GM20000 (cell line): ENCODE results near the gene HAGHL.

Experiments used
- DNase-seq: peaks from one replicate; pipeline ENCODE4 v3.0.0; 2012; ENCODE audit warnings: low spot score
- CTCF ChIP-seq: IDR thresholded peaks from 2 replicates; pipeline ENCODE4 v1.5.1; 2012; ENCODE audit warnings: mild to moderate bottlenecking, control low read depth; ENCODE audit errors: extremely low read depth, missing control alignments

Gene HAGHL

DNA sequence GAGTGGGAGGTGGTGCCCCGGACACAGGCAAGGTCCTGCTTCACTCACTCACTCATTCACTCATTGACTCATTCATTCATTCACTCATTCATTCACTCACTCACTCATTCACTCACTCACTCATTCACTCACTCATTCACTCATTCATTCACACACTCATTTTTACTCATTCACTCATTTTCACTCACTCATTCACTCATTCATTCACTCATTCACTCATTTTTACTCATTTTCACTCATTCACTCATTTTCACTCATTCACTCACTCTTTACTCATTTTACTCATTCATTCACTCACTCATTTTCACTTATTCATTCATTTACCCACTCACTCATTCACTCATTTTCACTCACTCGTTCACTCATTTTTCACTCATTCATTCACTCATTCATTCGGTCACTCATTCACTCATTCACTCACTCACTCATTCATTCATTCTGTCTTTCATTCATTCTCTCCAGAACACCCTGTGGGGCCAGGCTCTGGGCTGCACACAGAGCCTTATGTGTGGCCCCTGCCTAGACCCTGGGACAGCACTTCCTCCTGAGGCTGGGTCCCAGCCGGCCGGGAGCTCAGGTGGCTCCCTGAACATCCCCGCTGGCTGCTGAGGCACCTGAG is 52.1 kb downstream of the HAGHL start:
- no peak for TF ChIP-seq CTCF
- no peak for DNase-seq
